CD4-positive, alpha-beta T cell (primary cell): Measurements from ENCODE around the gene ATN1. TPM values are rescaled to one million over a fixed set of nuclear protein-coding genes. Genes with fewer than 3 reads are reported as not detected.

Source experiments
- ATAC-seq: fragments of 200-7000 bp; cut with Tn5 transposase; one replicate; pipeline ENCODE4 v1.10.0; 2022; ENCODE audit warnings: mild to moderate bottlenecking; ENCODE audit not compliant: poor library complexity
- CTCF ChIA-PET: fragments of 350-600 bp; sonication (Branson Sonifier 250); formaldehyde crosslinking; loops from one replicate; lab custom pipeline; 2021; ENCODE audit warnings: antibody characterized with exemption, inconsistent platforms; lab: Charles Lee
- POLR2A ChIA-PET: fragments of 350-600 bp; sonication (Branson Sonifier 250); formaldehyde crosslinking; loops from one replicate; lab custom pipeline; 2021; ENCODE audit warnings: antibody characterized with exemption, inconsistent platforms; lab: Charles Lee
- DNase-seq, 14 experiments: peaks; one replicate each; pipeline ENCODE4 v3.0.0-alpha.2; 2013 to 2020; ENCODE audit warnings: mixed read lengths in 2 of 14
- H3K27ac ChIP-seq, 2 donors: one replicate each; pipeline versions ENCODE4 v1.5.1 to v1.7.0; 2013; ENCODE audit warnings: low read length in 2 of 2, low read depth in 1 of 2, mild to moderate bottlenecking in 1 of 2
- H3K27me3 ChIP-seq, 2 experiments: 1 replicate in 1 of 2; 2 replicates in 1 of 2; pipeline versions ENCODE4 v1.6.1 to v1.7.0; 2013; ENCODE audit warnings: low read length in 2 of 2, control low read depth in 1 of 2, mild to moderate bottlenecking in 1 of 2, moderate library complexity in 1 of 2; ENCODE audit not compliant: insufficient read depth in 2 of 2, control insufficient read depth in 1 of 2
- H3K36me3 ChIP-seq: one replicate; pipeline ENCODE4 v1.6.1; 2013; ENCODE audit warnings: low read length, control low read depth; ENCODE audit not compliant: insufficient read depth
- H3K4me1 ChIP-seq: one replicate; pipeline ENCODE4 v1.6.1; 2013; ENCODE audit warnings: low read length, control low read depth; ENCODE audit not compliant: insufficient read depth
- H3K4me3 ChIP-seq: one replicate; pipeline ENCODE4 v1.5.1; 2013; ENCODE audit warnings: mild to moderate bottlenecking, low read length, moderate library complexity
- H3K9me3 ChIP-seq, 2 experiments: 1 replicate in 1 of 2; 2 replicates in 1 of 2; pipeline versions ENCODE4 v1.6.1 to v1.7.0; 2013; ENCODE audit warnings: low read length in 2 of 2, mild to moderate bottlenecking in 2 of 2, control low read depth in 1 of 2, moderate library complexity in 1 of 2; ENCODE audit not compliant: control insufficient read depth in 1 of 2, insufficient read depth in 1 of 2
- H3K27ac Mint-ChIP-seq: one replicate; pipeline ENCODE4 v1.8.0; 2020; ENCODE audit warnings: mixed read lengths
- H3K27me3 Mint-ChIP-seq: one replicate; pipeline ENCODE4 v1.8.0; 2021; ENCODE audit warnings: mixed read lengths
- H3K36me3 Mint-ChIP-seq: one replicate; pipeline ENCODE4 v1.8.0; 2021; ENCODE audit warnings: low read depth, mixed read lengths
- H3K4me1 Mint-ChIP-seq: one replicate; pipeline ENCODE4 v1.8.0; 2021; ENCODE audit warnings: low read depth, mixed read lengths
- H3K4me3 Mint-ChIP-seq: one replicate; pipeline ENCODE4 v1.8.0; 2020; ENCODE audit warnings: mild to moderate bottlenecking, mixed read lengths
- H3K9me3 Mint-ChIP-seq: one replicate; pipeline ENCODE4 v1.8.0; 2020; ENCODE audit warnings: mixed read lengths
- CTCF ChIP-seq: fragments of 200-600 bp; IDR thresholded peaks from one replicate; pipeline ENCODE4 v1.8.0; 2022; ENCODE audit warnings: antibody characterized with exemption, mild to moderate bottlenecking
- intact Hi-C, 2 experiments: fragments of 100-400 bp; cut with DNase I in 1 of 2; cut with micrococcal nuclease in 1 of 2; formaldehyde crosslinking; loops; one replicate each; pipeline versions ENCODE4 v1.15.1 to v1.9.0; 2023 to 2025; cut with DNase I, micrococcal nuclease
- total RNA-seq, 174 experiments: library from RNA in 2 of 174; stranded (reverse) in 2 of 174; gene quantifications; one replicate each; pipeline ENCODE4 v1.2.3 and lab custom pipeline; 2021 to 2026

Gene ATN1
- total RNA-seq, 2 experiments from 2014 or later: 28.7 to 29.6 TPM

GRCh38 chr12:6946033-6946919 is 18.5 kb downstream of the ATN1 start:
- Mint-ChIP-seq H3K4me1 (peaks cover 86% of the 10 kb centered on the region), H3K36me3 (peaks cover 25% of the 10 kb centered on the region), H3K4me3 (peak overlapping the region; percentile 97), H3K27me3 (no peaks in the 10 kb centered on the region), H3K27ac (peak overlapping the region; percentile 97), H3K9me3 (no peaks in the 10 kb centered on the region)
- peaks cover 91% of the 10 kb centered on the region for H3K4me1 ChIP-seq
- CTCF ChIA-PET: interaction anchor here (1.0 to 10.8 kb wide), 9 partner anchors 8 to 163 kb away, joined by 3 to 324 read pairs (median 9); partner anchors contain the start of genes C1RL, LPCAT3, LRRC23 and SPSB2
- peak overlapping the region; percentile 96 to 98 for H3K27ac ChIP-seq
- no peak for TF ChIP-seq CTCF
- H3K36me3 ChIP-seq: peaks cover 15% of the 10 kb centered on the region
- no peaks in the 10 kb centered on the region for H3K9me3 ChIP-seq
- peak overlapping the region; percentile 65 for H3K4me3 ChIP-seq
- POLR2A ChIA-PET: interaction anchor here (0.6 to 11.6 kb wide), 12 partner anchors 9 to 257 kb away, joined by 3 to 963 read pairs (median 30); partner anchors contain the start of genes C1RL, EMG1, ENO2 and PHB2
- H3K27me3 ChIP-seq: no peaks in the 10 kb centered on the region
- ATAC-seq: peak; percentile 12
- peak in 9 of 14 experiments; percentile 51 to 85 (median 67) for DNase-seq
- intact Hi-C loops: no loop called here

GRCh38 chr12:6946920-6947374 is 19.2 kb downstream of the ATN1 start:
- H3K27ac ChIP-seq: peak overlapping the region; percentile 96 to 98
- CTCF ChIA-PET: interaction anchor here (1.0 to 10.8 kb wide), 6 partner anchors 9 to 78 kb away, joined by 3 to 324 read pairs (median 9); partner anchors contain the start of genes LPCAT3 and SPSB2
- TF ChIP-seq CTCF: no peak
- Mint-ChIP-seq H3K4me1 (peaks cover 90% of the 10 kb centered on the region), H3K4me3 (peak overlapping the region; percentile 97), H3K36me3 (peaks cover 29% of the 10 kb centered on the region), H3K9me3 (no peaks in the 10 kb centered on the region), H3K27ac (peak overlapping the region; percentile 97), H3K27me3 (no peaks in the 10 kb centered on the region)
- H3K27me3 ChIP-seq: no peaks in the 10 kb centered on the region
- H3K4me1 ChIP-seq: peaks cover 94% of the 10 kb centered on the region
- ATAC-seq (no peak), DNase-seq (no peak)
- peak overlapping the region; percentile 65 for H3K4me3 ChIP-seq
- POLR2A ChIA-PET: interaction anchor here (0.5 to 11.6 kb wide), 6 partner anchors 9 to 154 kb away, joined by 3 to 963 read pairs (median 16); partner anchors contain the start of genes EMG1, LPCAT3, PHB2 and PTPN6
- no peaks in the 10 kb centered on the region for H3K9me3 ChIP-seq
- peaks cover 10% of the 10 kb centered on the region for H3K36me3 ChIP-seq
- intact Hi-C loops: no loop called here

- H3K27me3 ChIP-seq: no peaks in the 10 kb centered on the region
- H3K9me3 ChIP-seq: no peaks in the 10 kb centered on the region
- peaks cover 93% of the 10 kb centered on the region for H3K4me1 ChIP-seq
- no peak for ATAC-seq
- POLR2A ChIA-PET: interaction anchor here (0.6 to 11.6 kb wide), 5 partner anchors 10 to 80 kb away, joined by 3 to 963 read pairs (median 26); partner anchors contain the start of genes EMG1, LPCAT3, PHB2 and PTPN6
- peaks cover 88% of the 10 kb centered on the region for H3K4me1 Mint-ChIP-seq
- H3K4me3 ChIP-seq: no peak overlapping the region
- H3K4me3 Mint-ChIP-seq: peak overlapping the region; percentile 47
- peaks cover 15% of the 10 kb centered on the region for H3K36me3 ChIP-seq
- peaks cover 36% of the 10 kb centered on the region for H3K36me3 Mint-ChIP-seq
- CTCF ChIA-PET: interaction anchor here (1.0 to 10.8 kb wide), 4 partner anchors 10 to 78 kb away, joined by 3 to 324 read pairs (median 9); partner anchors contain the start of gene LPCAT3
- H3K9me3 Mint-ChIP-seq: no peaks in the 10 kb centered on the region
- H3K27ac Mint-ChIP-seq: peak overlapping the region; percentile 97
- no peak for DNase-seq
- intact Hi-C loops: no loop called here
- peak overlapping the region; percentile 96 to 98 for H3K27ac ChIP-seq
- no peaks in the 10 kb centered on the region for H3K27me3 Mint-ChIP-seq
- TF ChIP-seq CTCF: no peak
These were observed 19.9 kb downstream of the ATN1 start for GRCh38 chr12:6947615-6948014.
